OCI-LY1 (cell line): ENCODE measurements around the gene EML6.

Experiments used
- H2AFZ ChIP-seq: fragments of 200-600 bp; sonication (generic), shearing (Covaris generic); 2 replicates; pipeline ENCODE4 v1.6.0; 2014; ENCODE audit warnings: antibody characterized with exemption, mild to moderate bottlenecking, low read length
- H3F3A ChIP-seq: fragments of 200-600 bp; sonication (generic), shearing (Covaris generic); 2 replicates; pipeline ENCODE4 v1.6.0; 2014; ENCODE audit warnings: mild to moderate bottlenecking, antibody characterized with exemption, low read length, moderate library complexity; ENCODE audit not compliant: insufficient read depth
- H3K27ac ChIP-seq: fragments of 200-600 bp; sonication (generic); 2 replicates; pipeline ENCODE4 v1.5.1; 2014; ENCODE audit warnings: low read length, mixed run types, mild to moderate bottlenecking, low read depth; ENCODE audit not compliant: poor library complexity, severe bottlenecking
- H3K27me3 ChIP-seq: fragments of 200-600 bp; sonication (generic); 2 replicates; pipeline ENCODE4 v1.6.0; 2014; ENCODE audit warnings: antibody characterized with exemption, mild to moderate bottlenecking, low read length, moderate library complexity; ENCODE audit not compliant: insufficient read depth
- H3K36me3 ChIP-seq: fragments of 200-600 bp; sonication (generic); 2 replicates; pipeline ENCODE4 v1.6.1; 2014; ENCODE audit warnings: mild to moderate bottlenecking, antibody characterized with exemption, low read length, moderate library complexity, mixed read lengths; ENCODE audit not compliant: insufficient read depth
- H3K4me1 ChIP-seq: fragments of 200-600 bp; sonication (generic); 2 replicates; pipeline ENCODE4 v1.5.1; 2014; ENCODE audit warnings: mild to moderate bottlenecking, low read length, moderate library complexity; ENCODE audit not compliant: insufficient read depth, severe bottlenecking
- H3K4me2 ChIP-seq: fragments of 200-600 bp; sonication (generic), shearing (Covaris generic); 2 replicates; pipeline ENCODE4 v1.6.1; 2014; ENCODE audit warnings: low read length
- H3K4me3 ChIP-seq: fragments of 200-600 bp; sonication (generic); 2 replicates; pipeline ENCODE4 v1.5.1; 2014; ENCODE audit warnings: low read length, low read depth, mild to moderate bottlenecking, mixed read lengths; ENCODE audit not compliant: poor library complexity, severe bottlenecking
- H3K79me2 ChIP-seq: fragments of 200-600 bp; shearing (Covaris generic); 2 replicates; pipeline ENCODE4 v1.6.1; 2016; ENCODE audit warnings: mixed run types, low read length, mixed read lengths; ENCODE audit not compliant: insufficient read depth
- H3K9ac ChIP-seq: fragments of 200-600 bp; sonication (generic), shearing (Covaris generic); 2 replicates; pipeline ENCODE4 v1.6.1; 2014; ENCODE audit warnings: mild to moderate bottlenecking, low read length, mixed read lengths
- H3K9me2 ChIP-seq: fragments of 200-600 bp; sonication (generic), shearing (Covaris generic); 2 replicates; pipeline ENCODE4 v1.6.1; 2014; ENCODE audit warnings: low read depth, mild to moderate bottlenecking, low read length, mixed read lengths
- H3K9me3 ChIP-seq: fragments of 200-600 bp; shearing (Covaris generic); 2 replicates; pipeline ENCODE4 v1.6.1; 2014; ENCODE audit warnings: low read length, mixed read lengths
- H4K20me1 ChIP-seq: fragments of 200-600 bp; sonication (generic), shearing (Covaris generic); 2 replicates; pipeline ENCODE4 v1.6.0; 2016; ENCODE audit warnings: mild to moderate bottlenecking, low read length; ENCODE audit not compliant: insufficient read depth
- EZH2 ChIP-seq: fragments of 200-600 bp; sonication (generic), shearing (Covaris generic); IDR thresholded peaks from 2 replicates; pipeline ENCODE4 v1.8.0; 2017; ENCODE audit warnings: borderline replicate concordance, mixed run types, mild to moderate bottlenecking, antibody characterized with exemption, low read length, moderate library complexity, mixed read lengths
- TF ChIP-seq, protein P1 (sequence below): fragments of 200-600 bp; sonication (generic), shearing (Covaris generic); IDR thresholded peaks from 2 replicates; pipeline ENCODE4 v1.5.1; 2017; ENCODE audit warnings: mild to moderate bottlenecking, antibody characterized with exemption, low read length, moderate library complexity, mixed read lengths

Gene EML6

DNA sequence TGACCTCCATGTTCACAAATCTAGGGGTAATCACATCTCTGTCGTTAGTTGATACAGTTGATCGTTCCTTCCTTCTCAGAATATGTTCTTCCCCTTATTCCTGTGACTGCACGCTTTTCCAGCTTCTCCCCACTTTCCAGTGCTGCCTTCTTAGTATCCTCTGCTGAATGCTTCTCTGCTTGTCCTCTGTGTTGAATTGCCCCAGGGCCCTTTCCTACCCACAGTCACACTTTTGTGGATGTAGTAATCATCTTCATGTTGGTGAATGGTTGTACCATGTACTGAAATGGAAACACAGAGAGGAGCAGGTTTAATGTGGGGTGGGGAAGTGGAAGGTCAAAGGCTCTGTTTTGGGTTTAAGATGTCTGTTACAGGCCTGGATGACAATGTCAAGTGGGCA is 47.2 kb downstream of the EML6 start:
- no peak overlapping the region for H3K27ac ChIP-seq
- H3K4me1 ChIP-seq: peaks cover 31% of the 10 kb centered on the region

DNA sequence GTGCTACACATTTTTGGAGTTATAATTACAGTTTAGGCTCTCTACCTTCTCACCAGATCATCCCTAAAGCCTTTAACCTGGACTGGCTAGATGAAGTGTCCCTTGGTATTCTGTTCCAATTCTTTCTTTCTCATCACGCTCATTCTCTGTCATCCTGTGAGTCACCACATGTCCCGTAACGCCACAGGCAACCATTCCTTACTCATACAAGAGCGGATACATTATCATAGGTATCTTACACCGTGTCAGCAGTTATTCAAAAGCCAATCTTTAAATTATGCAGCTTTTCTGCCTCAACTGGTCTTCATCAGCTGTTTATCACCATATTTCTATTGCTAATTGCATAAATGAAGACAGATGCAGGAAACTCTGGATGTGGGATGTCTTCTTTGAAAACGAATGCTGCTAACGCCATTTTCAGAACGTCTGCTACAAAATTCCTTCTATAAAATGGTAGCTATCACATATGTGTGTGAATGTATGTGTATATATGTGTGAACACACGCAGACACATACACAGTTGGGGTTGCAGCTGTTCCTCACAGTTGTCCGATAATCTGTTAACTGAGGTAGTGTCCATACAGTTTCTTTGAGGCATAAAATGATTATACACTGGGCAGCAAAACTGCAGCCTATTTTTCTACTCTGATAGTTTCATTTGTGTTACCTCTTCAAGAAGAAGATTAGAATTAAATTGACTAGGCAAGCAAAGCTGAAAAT is 47.9 kb downstream of the EML6 start:
- peaks cover 31% of the 10 kb centered on the region for H3K4me1 ChIP-seq
- peaks cover 22% of the 10 kb centered on the region for H3K36me3 ChIP-seq
- no peaks in the 10 kb centered on the region for H3F3A ChIP-seq
- no peak overlapping the region for H3K27ac ChIP-seq
- no peak for TF ChIP-seq EZH2
- TF ChIP-seq, protein P1, sequence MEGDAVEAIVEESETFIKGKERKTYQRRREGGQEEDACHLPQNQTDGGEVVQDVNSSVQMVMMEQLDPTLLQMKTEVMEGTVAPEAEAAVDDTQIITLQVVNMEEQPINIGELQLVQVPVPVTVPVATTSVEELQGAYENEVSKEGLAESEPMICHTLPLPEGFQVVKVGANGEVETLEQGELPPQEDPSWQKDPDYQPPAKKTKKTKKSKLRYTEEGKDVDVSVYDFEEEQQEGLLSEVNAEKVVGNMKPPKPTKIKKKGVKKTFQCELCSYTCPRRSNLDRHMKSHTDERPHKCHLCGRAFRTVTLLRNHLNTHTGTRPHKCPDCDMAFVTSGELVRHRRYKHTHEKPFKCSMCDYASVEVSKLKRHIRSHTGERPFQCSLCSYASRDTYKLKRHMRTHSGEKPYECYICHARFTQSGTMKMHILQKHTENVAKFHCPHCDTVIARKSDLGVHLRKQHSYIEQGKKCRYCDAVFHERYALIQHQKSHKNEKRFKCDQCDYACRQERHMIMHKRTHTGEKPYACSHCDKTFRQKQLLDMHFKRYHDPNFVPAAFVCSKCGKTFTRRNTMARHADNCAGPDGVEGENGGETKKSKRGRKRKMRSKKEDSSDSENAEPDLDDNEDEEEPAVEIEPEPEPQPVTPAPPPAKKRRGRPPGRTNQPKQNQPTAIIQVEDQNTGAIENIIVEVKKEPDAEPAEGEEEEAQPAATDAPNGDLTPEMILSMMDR: no peak
- no peaks in the 10 kb centered on the region for H3K9me2 ChIP-seq
- H3K4me3 ChIP-seq: no peak overlapping the region
- H3K27me3 ChIP-seq: no peaks in the 10 kb centered on the region
- H3K9me3 ChIP-seq: peaks cover 11% of the 10 kb centered on the region
- no peak overlapping the region for H3K4me2 ChIP-seq
- no peak overlapping the region for H3K9ac ChIP-seq
- H2AFZ ChIP-seq: no peak overlapping the region
- peaks cover 3% of the 10 kb centered on the region; the same call in 1 of the 2 replicates for H3K79me2 ChIP-seq
- H4K20me1 ChIP-seq: no peaks in the 10 kb centered on the region

More for the DNA sequence above, 47.2 kb downstream of the EML6 start:
- Histone ChIP-seq H3K9me2 (no peaks in the 10 kb centered on the region), H3K79me2 (peaks cover 3% of the 10 kb centered on the region; the same call in 1 of the 2 replicates), H3K27me3 (no peaks in the 10 kb centered on the region), H3K9ac (no peak overlapping the region), H3K4me3 (no peak overlapping the region), H2AFZ (no peak overlapping the region), H3K4me2 (no peak overlapping the region), H3K36me3 (peaks cover 22% of the 10 kb centered on the region), H4K20me1 (no peaks in the 10 kb centered on the region), H3K9me3 (peaks cover 6% of the 10 kb centered on the region), H3F3A (no peaks in the 10 kb centered on the region)
- TF ChIP-seq, protein P1: no peak
- TF ChIP-seq EZH2: no peak

GRCh38 chr2:54772110-54772509 is 48.6 kb downstream of the EML6 start:
- no peaks in the 10 kb centered on the region for H4K20me1 ChIP-seq
- no peak overlapping the region for H2AFZ ChIP-seq
- peaks cover 22% of the 10 kb centered on the region for H3K36me3 ChIP-seq
- H3K79me2 ChIP-seq: no peaks in the 10 kb centered on the region
- H3K4me3 ChIP-seq: no peak overlapping the region
- no peak overlapping the region for H3K9ac ChIP-seq
- no peaks in the 10 kb centered on the region for H3K27me3 ChIP-seq
- H3K9me3 ChIP-seq: peaks cover 11% of the 10 kb centered on the region
- TF ChIP-seq EZH2: no peak
- TF ChIP-seq, protein P1: no peak
- no peak overlapping the region for H3K4me2 ChIP-seq
- H3K27ac ChIP-seq: no peak overlapping the region
- no peaks in the 10 kb centered on the region for H3F3A ChIP-seq
- H3K9me2 ChIP-seq: no peaks in the 10 kb centered on the region
- peaks cover 23% of the 10 kb centered on the region for H3K4me1 ChIP-seq
